ENCODE measurements around the gene DTNA.

Gene DTNA

DNA sequence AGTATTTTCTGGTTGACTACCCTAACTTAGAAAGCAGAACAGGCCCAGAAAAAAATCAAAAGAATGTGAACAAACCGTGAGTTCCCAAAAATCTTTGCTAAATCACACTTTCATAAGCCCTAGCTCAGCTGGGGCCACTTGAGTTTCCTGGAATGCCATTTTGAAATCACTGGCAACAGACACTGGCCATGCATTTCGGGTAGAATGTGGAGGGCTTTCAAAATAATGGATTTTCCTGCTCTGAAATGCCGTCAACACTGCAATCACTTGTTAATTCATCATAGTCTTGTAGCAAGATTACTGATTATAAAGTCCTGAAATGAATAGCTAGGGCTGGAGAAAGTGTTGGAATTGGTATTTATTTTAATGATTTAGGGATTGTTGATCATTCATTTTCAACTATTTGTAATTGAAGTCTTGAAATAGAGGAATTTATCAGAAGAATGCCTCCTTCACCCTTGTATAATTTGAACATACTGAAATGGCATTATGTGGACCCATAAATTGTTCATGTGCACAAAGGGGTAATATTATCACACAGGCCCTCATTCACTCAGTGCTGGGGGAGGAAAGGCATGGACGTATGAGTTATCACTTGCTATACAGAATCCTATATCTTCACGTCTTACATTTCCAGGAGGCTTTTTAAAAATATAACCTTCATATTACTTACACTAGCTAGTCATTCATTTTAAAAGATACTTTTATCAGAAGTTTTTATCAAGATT lies 134.8 kb downstream of the DTNA start:
- H3K9ac ChIP-seq = no peak overlapping the region
- no peaks in the 10 kb centered on the region for H4K20me1 ChIP-seq
- no peak overlapping the region for H3K4me3 ChIP-seq
- no peaks in the 10 kb centered on the region for H3K9me3 ChIP-seq
- no peaks in the 10 kb centered on the region for H3K4me1 ChIP-seq
- H3K36me3 ChIP-seq = no peaks in the 10 kb centered on the region
- no peak for TF ChIP-seq Cebpa-rat (IDR thresholded peaks at IDR 0.05)
- H3K4me2 ChIP-seq = no peak overlapping the region
- no peak overlapping the region for H3K27ac ChIP-seq
- no peaks in the 10 kb centered on the region for H3K27me3 ChIP-seq

DNA sequence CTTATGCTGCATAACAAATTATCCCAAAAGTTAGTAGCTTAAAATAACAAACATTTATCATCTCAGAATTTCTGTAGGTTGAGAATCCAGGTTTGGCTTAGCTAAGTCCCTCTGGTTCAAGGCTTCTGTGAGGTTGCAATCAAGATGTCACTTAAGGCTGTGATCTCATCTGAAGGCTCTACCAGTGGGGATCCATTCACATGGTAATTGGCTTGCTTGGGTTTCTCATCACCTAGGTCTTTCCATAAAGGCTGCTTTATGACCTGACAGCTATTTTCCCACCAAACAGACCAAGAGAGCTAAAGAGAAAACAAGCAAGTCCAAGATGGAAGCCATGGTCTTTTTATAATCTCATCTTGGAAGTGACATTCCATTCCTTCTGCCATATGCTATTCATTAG lies 137.3 kb downstream of the DTNA start:
- no peaks in the 10 kb centered on the region for H3K4me1 ChIP-seq
- no peaks in the 10 kb centered on the region for H3K9me3 ChIP-seq
- H3K4me2 ChIP-seq = no peak overlapping the region
- H3K27me3 ChIP-seq = no peaks in the 10 kb centered on the region
- no peak overlapping the region for H3K4me3 ChIP-seq
- H4K20me1 ChIP-seq = no peaks in the 10 kb centered on the region
- no peak overlapping the region for H3K27ac ChIP-seq
- no peak for TF ChIP-seq Cebpa-rat (IDR thresholded peaks at IDR 0.05)
- H3K36me3 ChIP-seq = no peaks in the 10 kb centered on the region
- no peak overlapping the region for H3K9ac ChIP-seq

GRCh38 chr18:34848156-34848555 lies 138.1 kb downstream of the DTNA start:
- no peak overlapping the region for H3K27ac ChIP-seq
- H4K20me1 ChIP-seq = no peaks in the 10 kb centered on the region
- no peaks in the 10 kb centered on the region for H3K4me1 ChIP-seq
- H3K9me3 ChIP-seq = no peaks in the 10 kb centered on the region
- no peak overlapping the region for H3K4me2 ChIP-seq
- H3K36me3 ChIP-seq = no peaks in the 10 kb centered on the region
- no peak overlapping the region for H3K9ac ChIP-seq
- no peak for TF ChIP-seq Cebpa-rat (IDR thresholded peaks at IDR 0.05)
- H3K4me3 ChIP-seq = no peak overlapping the region
- H3K27me3 ChIP-seq = no peaks in the 10 kb centered on the region

DNA sequence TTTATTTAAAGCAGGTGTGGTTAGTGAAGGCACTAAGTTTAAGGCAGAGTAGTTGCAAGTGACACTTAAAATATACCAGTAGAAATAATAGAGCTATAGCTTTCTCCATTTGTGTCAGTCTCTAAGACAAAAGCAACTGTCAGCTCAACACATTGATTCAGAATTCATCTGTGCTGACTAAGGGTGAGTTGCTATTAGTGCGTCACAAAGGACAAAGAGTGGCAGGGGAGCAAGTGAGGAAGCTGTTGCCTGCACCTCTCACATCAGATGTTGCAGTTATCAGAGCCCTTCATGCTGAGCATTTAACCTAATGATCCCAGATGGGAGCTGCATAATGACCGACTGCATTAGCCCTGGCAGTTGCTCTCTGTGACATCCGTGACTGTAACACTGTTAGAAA lies 138.6 kb downstream of the DTNA start:
- Histone ChIP-seq H3K27ac (no peak overlapping the region), H3K4me2 (no peak overlapping the region), H4K20me1 (no peaks in the 10 kb centered on the region), H3K36me3 (no peaks in the 10 kb centered on the region), H3K27me3 (no peaks in the 10 kb centered on the region), H3K4me1 (no peaks in the 10 kb centered on the region), H3K9ac (no peak overlapping the region), H3K4me3 (no peak overlapping the region), H3K9me3 (no peaks in the 10 kb centered on the region)
- no peak for TF ChIP-seq Cebpa-rat (IDR thresholded peaks at IDR 0.05)

GRCh38 chr18:34857320-34857719 lies 147.2 kb downstream of the DTNA start:
- no peak for TF ChIP-seq Cebpa-rat (IDR thresholded peaks at IDR 0.05)
- no peak overlapping the region for H3K4me3 ChIP-seq

DNA sequence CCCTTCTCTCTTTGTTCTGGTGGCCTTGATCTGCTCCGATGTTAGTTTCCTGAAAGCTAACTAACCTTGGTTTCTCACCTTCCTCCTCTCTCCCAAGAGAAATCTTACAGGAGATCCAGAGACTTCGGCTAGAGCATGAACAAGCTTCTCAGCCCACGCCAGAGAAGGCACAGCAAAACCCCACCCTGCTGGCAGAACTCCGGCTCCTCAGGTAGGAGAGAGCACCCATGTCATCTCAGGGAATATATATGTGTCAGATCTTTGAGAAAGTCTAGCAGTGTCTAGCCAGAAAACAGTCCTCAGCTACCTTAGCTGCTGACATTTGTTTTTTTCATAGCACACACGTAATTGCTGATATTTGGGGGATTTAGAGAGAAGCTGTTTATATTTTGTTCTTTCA lies 148.1 kb downstream of the DTNA start:
- Histone ChIP-seq H3K4me3 (no peak overlapping the region), H4K20me1 (no peaks in the 10 kb centered on the region), H3K4me2 (peak overlapping the region; percentile 12; the same call in 1 of the 2 replicates), H3K9ac (no peak overlapping the region), H3K4me1 (peaks cover 21% of the 10 kb centered on the region), H3K27me3 (no peaks in the 10 kb centered on the region), H3K36me3 (no peaks in the 10 kb centered on the region), H3K9me3 (peaks cover 3% of the 10 kb centered on the region; the same call in 1 of the 2 replicates), H3K27ac (no peak overlapping the region)
- no peak for TF ChIP-seq Cebpa-rat (IDR thresholded peaks at IDR 0.05)

More at GRCh38 chr18:34857320-34857719, 147.2 kb downstream of the DTNA start:
- no peaks in the 10 kb centered on the region for H3K27me3 ChIP-seq
- H3K4me1 ChIP-seq = peaks cover 21% of the 10 kb centered on the region
- H3K9me3 ChIP-seq = no peaks in the 10 kb centered on the region; the same call in 1 of the 2 replicates
- no peak overlapping the region for H3K27ac ChIP-seq
- no peak overlapping the region for H3K4me2 ChIP-seq
- no peak overlapping the region for H3K9ac ChIP-seq
- H4K20me1 ChIP-seq = no peaks in the 10 kb centered on the region
- H3K36me3 ChIP-seq = no peaks in the 10 kb centered on the region

- Histone ChIP-seq H4K20me1 (no peaks in the 10 kb centered on the region), H3K27ac (no peak overlapping the region), H3K4me1 (peaks cover 21% of the 10 kb centered on the region), H3K27me3 (no peaks in the 10 kb centered on the region), H3K36me3 (no peaks in the 10 kb centered on the region), H3K4me2 (0 out of 2 replicates have a peak overlapping the region, but pooled peaks have one; percentile 65), H3K9ac (no peak overlapping the region), H3K4me3 (no peak overlapping the region), H3K9me3 (peaks cover 3% of the 10 kb centered on the region; the same call in 1 of the 2 replicates)
- TF ChIP-seq Cebpa-rat (IDR thresholded peaks at IDR 0.05) = no peak
Measured at GRCh38 chr18:34859496-34859895, 149.4 kb downstream of the DTNA start.

DNA sequence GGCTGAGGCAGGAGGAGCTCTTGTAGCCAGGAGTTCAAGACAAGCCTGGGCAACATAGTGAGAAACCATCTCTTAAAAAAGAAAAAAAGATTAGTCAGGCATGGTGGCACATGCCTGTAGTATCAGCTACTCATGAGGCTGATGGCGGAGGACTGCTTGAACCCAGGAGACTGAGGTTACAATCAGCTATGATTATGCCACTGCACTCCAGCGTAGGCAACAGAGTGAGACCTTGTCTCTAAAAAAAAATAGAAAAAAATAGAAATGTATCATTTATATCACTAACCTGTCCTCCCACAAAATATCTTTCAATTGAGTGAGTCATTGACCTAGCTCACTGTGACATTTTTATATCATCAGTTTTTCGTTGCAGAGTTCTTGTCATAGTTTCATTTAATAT lies 152.5 kb downstream of the DTNA start:
- peaks cover 27% of the 10 kb centered on the region for H3K4me1 ChIP-seq
- no peak overlapping the region for H3K27ac ChIP-seq
- peaks cover 3% of the 10 kb centered on the region; the same call in 1 of the 2 replicates for H3K9me3 ChIP-seq
- no peak for TF ChIP-seq Cebpa-rat (IDR thresholded peaks at IDR 0.05)
- H3K4me3 ChIP-seq = no peak overlapping the region
- no peaks in the 10 kb centered on the region for H4K20me1 ChIP-seq
- no peak overlapping the region for H3K4me2 ChIP-seq
- no peaks in the 10 kb centered on the region for H3K27me3 ChIP-seq
- no peak overlapping the region for H3K9ac ChIP-seq
- H3K36me3 ChIP-seq = no peaks in the 10 kb centered on the region

DNA sequence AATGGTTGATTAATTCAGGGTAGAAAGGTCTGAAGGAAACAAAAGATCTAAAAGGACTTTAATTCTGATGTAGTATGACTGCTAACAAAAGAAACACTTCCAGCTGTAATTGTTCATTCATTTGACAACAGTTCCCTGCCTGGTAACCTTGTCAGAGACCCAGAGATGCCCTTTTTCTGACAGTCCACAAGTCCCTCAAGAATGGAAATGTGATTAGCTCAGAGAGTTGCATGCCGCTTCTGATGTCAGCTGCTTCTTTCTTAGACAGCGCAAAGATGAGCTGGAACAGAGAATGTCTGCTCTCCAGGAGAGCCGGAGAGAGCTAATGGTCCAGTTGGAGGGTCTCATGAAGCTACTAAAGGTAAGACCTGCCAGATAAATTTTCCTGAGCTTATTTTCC lies 153.6 kb downstream of the DTNA start:
- H3K9ac ChIP-seq = no peak overlapping the region
- H3K36me3 ChIP-seq = no peaks in the 10 kb centered on the region
- no peak overlapping the region for H3K4me3 ChIP-seq
- no peaks in the 10 kb centered on the region for H4K20me1 ChIP-seq
- TF ChIP-seq Cebpa-rat (IDR thresholded peaks at IDR 0.05) = no peak
- H3K27ac ChIP-seq = no peak overlapping the region
- H3K27me3 ChIP-seq = no peaks in the 10 kb centered on the region
- H3K9me3 ChIP-seq = peaks cover 3% of the 10 kb centered on the region; the same call in 1 of the 2 replicates
- peaks cover 36% of the 10 kb centered on the region for H3K4me1 ChIP-seq
- no peak overlapping the region for H3K4me2 ChIP-seq

DNA sequence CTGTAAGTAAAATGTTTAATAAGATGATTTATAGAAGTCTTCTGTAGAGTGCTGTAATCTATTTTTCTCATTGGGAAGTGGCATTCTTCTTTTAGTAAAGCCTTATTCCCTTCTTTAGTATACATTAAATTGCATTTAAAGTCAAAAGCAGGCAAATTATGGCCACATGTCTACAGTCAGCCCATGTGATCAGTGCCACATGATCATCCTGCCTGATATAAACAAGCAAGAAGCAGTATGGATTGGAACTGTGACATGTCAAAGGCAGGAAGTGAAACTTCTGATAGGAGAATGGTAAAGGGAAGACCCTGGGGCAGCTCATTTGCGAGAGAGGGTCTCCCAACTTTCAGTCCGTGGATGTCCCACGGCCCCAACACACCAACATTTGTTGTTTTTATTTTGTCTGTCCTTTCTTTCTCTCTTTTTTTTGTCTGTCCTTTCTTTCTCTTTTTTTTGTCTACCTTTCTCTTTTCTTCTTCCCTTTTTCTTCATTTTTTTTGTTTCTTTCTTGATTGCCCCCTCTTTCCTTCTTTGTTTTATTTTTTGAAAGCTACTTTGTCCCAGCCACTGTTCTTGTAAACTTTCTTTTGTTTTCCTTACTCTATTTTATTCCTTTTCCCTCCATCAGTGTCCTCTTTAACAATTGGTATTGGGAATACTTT lies 154.9 kb downstream of the DTNA start:
- no peaks in the 10 kb centered on the region for H3K36me3 ChIP-seq
- H3K9ac ChIP-seq = no peak overlapping the region
- no peaks in the 10 kb centered on the region for H4K20me1 ChIP-seq
- H3K4me3 ChIP-seq = no peak overlapping the region
- no peak for TF ChIP-seq Cebpa-rat (IDR thresholded peaks at IDR 0.05)
- H3K4me2 ChIP-seq = no peak overlapping the region
- peaks cover 31% of the 10 kb centered on the region for H3K4me1 ChIP-seq
- H3K27me3 ChIP-seq = no peaks in the 10 kb centered on the region
- peaks cover 3% of the 10 kb centered on the region; the same call in 1 of the 2 replicates for H3K9me3 ChIP-seq
- no peak overlapping the region for H3K27ac ChIP-seq

All from BLaER1 (cell line).